HCT116 (cell line): ENCODE results near the gene PLCB4.

Experiments
- CTCF ChIP-seq, 3 experiments: fragments of 200-600 bp in 1 of 3; sonication (generic) in 1 of 3; IDR thresholded peaks in 2 of 3; conservative IDR thresholded peaks in 1 of 3; 2 replicates each; pipeline ENCODE4 v1.5.1; 2012 to 2017; ENCODE audit warnings: low read depth in 2 of 3, low read length in 2 of 3, antibody characterized with exemption in 1 of 3, borderline replicate concordance in 1 of 3, control low read depth in 1 of 3, mild to moderate bottlenecking in 1 of 3, mixed read lengths in 1 of 3, mixed run types in 1 of 3, moderate library complexity in 1 of 3; ENCODE audit not compliant: insufficient read depth in 1 of 3
- POLR2A ChIP-seq: IDR thresholded peaks from 2 replicates; pipeline ENCODE4 v1.7.0; 2011; ENCODE audit warnings: borderline replicate concordance; ENCODE audit not compliant: insufficient read depth, insufficient read length; ENCODE audit errors: extremely low read depth
- SP1 ChIP-seq: IDR thresholded peaks from 2 replicates; pipeline ENCODE4 v1.6.1; 2012; ENCODE audit warnings: low read depth
- YY1 ChIP-seq: IDR thresholded peaks from 2 replicates; pipeline ENCODE4 v1.6.1; 2011; ENCODE audit warnings: low read length, low read depth, moderate library complexity, mild to moderate bottlenecking; ENCODE audit not compliant: insufficient replicate concordance; ENCODE audit errors: extremely low read depth
- ZNF274 ChIP-seq: fragments of 200-500 bp; sonication (Bioruptor generic); IDR thresholded peaks from 2 replicates; pipeline ENCODE4 v1.6.1; 2014; ENCODE audit warnings: mild to moderate bottlenecking, low read depth, low read length, inconsistent platforms
- TF ChIP-seq, protein P1 (sequence below): IDR thresholded peaks from 2 replicates; pipeline ENCODE4 v1.6.1; 2012

- TF ChIP-seq CTCF (IDR thresholded peaks at IDR 0.05 in 2 of 3, conservative IDR thresholded peaks at IDR 0.05 in 1 of 3; ENCODE audit: borderline replicate concordance in 1 of 3, insufficient read depth in 1 of 3, low read depth in 2 of 3, low read length in 2 of 3), result no peak
- TF ChIP-seq, protein P1, sequence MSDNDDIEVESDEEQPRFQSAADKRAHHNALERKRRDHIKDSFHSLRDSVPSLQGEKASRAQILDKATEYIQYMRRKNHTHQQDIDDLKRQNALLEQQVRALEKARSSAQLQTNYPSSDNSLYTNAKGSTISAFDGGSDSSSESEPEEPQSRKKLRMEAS, result no peak
- no peak for TF ChIP-seq YY1
- no peak for TF ChIP-seq POLR2A
- no peak for TF ChIP-seq SP1
- TF ChIP-seq ZNF274, result no peak
Observed at GRCh38 chr20:9390441-9390840, 321.6 kb downstream of the PLCB4 start.
